ENCODE results near the gene EXOC3.
A peak's percentile ranks its signal among the peaks of the same experiment; 100 is the strongest.

EXOC3 gene

DNA sequence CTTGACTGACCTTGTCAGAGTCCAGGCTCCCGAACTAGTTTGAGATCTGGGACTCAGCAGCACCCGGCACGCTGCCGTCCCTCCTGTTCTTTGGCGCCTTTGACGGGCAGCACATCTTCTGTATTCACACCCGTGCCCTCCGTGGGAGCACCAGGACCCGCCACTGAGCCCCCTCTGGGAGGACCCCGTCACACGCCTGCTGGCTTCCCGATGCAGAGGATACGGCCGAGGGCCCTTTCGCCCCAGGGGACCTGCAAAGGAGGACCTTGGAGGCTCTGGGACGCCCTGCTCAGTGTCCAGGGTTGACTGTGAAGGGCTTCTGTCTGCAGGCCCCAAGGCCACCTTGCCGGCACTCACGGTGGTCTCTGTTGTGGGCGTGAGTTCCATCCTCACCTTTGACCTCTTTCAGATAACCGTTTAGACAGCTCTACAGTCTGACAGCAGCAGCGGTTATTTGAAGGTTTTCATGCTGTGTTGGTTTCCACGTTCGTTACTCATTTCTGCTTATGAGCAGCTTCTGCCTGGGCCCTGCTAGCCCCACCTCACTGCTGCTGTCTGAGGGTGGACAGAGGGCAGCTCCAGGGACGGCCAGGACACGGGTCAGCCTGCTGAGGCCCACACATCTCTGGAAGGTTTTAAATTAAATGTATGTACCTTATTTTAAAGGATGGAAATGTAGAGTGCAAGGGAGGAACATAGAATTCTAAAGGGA, 12.6 kb upstream of the EXOC3 start:
- H2AFZ ChIP-seq (ENCODE audit: low read length) = no peak overlapping the region
- peaks cover 14% of the 10 kb centered on the region for H3K4me1 ChIP-seq (ENCODE audit: insufficient read depth, low read length, severe bottlenecking)
- H3K4me2 ChIP-seq (ENCODE audit: low read length) = no peak overlapping the region
- peaks cover 14% of the 10 kb centered on the region for H3K36me3 ChIP-seq (ENCODE audit: insufficient read depth, low read length)
- peak overlapping the region; percentile 2 for H3K27ac ChIP-seq (ENCODE audit: low read depth, low read length, poor library complexity, severe bottlenecking)
- no peaks in the 10 kb centered on the region for H3F3A ChIP-seq (ENCODE audit: insufficient read depth, low read length)
- no peaks in the 10 kb centered on the region for H3K27me3 ChIP-seq (ENCODE audit: insufficient read depth, low read length)
- no peak overlapping the region for H3K9ac ChIP-seq (ENCODE audit: low read length)
- no peak overlapping the region for H3K4me3 ChIP-seq (ENCODE audit: low read depth, low read length, poor library complexity, severe bottlenecking)
- no peaks in the 10 kb centered on the region for H4K20me1 ChIP-seq (ENCODE audit: insufficient read depth, low read length)
- TF ChIP-seq EZH2 (IDR thresholded peaks at IDR 0.05; ENCODE audit: borderline replicate concordance, low read length) = no peak
- TF ChIP-seq, protein P1, sequence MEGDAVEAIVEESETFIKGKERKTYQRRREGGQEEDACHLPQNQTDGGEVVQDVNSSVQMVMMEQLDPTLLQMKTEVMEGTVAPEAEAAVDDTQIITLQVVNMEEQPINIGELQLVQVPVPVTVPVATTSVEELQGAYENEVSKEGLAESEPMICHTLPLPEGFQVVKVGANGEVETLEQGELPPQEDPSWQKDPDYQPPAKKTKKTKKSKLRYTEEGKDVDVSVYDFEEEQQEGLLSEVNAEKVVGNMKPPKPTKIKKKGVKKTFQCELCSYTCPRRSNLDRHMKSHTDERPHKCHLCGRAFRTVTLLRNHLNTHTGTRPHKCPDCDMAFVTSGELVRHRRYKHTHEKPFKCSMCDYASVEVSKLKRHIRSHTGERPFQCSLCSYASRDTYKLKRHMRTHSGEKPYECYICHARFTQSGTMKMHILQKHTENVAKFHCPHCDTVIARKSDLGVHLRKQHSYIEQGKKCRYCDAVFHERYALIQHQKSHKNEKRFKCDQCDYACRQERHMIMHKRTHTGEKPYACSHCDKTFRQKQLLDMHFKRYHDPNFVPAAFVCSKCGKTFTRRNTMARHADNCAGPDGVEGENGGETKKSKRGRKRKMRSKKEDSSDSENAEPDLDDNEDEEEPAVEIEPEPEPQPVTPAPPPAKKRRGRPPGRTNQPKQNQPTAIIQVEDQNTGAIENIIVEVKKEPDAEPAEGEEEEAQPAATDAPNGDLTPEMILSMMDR (IDR thresholded peaks at IDR 0.05; ENCODE audit: low read length) = no peak
- no peaks in the 10 kb centered on the region for H3K9me3 ChIP-seq (ENCODE audit: low read length)
- H3K79me2 ChIP-seq (ENCODE audit: insufficient read depth, low read length) = no peaks in the 10 kb centered on the region
- H3K9me2 ChIP-seq (ENCODE audit: low read depth, low read length) = no peaks in the 10 kb centered on the region

DNA sequence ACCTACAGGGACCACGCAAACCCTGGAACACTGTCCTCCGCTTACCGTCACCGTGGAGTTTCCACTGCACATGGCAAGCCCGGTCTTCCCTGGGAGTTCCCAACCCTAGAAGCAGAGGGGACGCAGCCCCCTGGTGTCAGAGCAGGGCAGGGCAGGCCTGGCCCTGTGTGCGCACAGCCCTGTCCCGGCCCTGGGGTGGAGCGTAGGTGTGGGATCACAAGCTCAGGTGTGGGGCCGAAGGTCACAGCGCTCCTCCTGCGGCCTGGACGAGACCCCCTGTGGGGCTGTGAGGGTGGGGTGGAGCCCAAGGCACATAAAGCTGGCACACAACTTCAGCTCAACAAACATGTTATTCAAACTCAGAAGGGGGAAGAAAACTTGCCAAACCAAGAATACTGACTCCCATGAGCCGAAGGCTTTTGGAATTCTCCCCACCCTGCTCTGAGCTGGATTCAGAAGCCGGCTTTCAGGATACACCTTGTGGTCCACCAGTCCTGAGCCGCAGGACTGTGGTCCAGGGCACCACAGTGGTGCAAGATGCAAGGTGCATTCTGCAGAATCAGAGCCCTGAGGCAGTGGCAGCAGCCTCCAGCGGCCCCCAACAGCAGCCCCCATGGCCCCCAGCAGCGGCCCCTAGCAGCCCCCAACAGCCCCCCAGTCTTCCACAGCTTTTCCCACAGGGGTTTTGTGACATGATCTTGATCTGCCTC, 11.8 kb upstream of the EXOC3 start:
- Histone ChIP-seq H3K27me3 (ENCODE audit: insufficient read depth, low read length) (no peaks in the 10 kb centered on the region), H3F3A (ENCODE audit: insufficient read depth, low read length) (no peaks in the 10 kb centered on the region), H3K9ac (ENCODE audit: low read length) (no peak overlapping the region), H3K9me2 (ENCODE audit: low read depth, low read length) (no peaks in the 10 kb centered on the region), H3K79me2 (ENCODE audit: insufficient read depth, low read length) (no peaks in the 10 kb centered on the region), H3K4me1 (ENCODE audit: insufficient read depth, low read length, severe bottlenecking) (peaks cover 10% of the 10 kb centered on the region), H3K9me3 (ENCODE audit: low read length) (no peaks in the 10 kb centered on the region), H3K4me2 (ENCODE audit: low read length) (no peak overlapping the region), H4K20me1 (ENCODE audit: insufficient read depth, low read length) (no peaks in the 10 kb centered on the region), H3K36me3 (ENCODE audit: insufficient read depth, low read length) (peaks cover 14% of the 10 kb centered on the region), H2AFZ (ENCODE audit: low read length) (no peak overlapping the region), H3K4me3 (ENCODE audit: low read depth, low read length, poor library complexity, severe bottlenecking) (no peak overlapping the region), H3K27ac (ENCODE audit: low read depth, low read length, poor library complexity, severe bottlenecking) (peak overlapping the region; percentile 2)
- TF ChIP-seq, protein P1 (IDR thresholded peaks at IDR 0.05; ENCODE audit: low read length) = peak; percentile 89
- TF ChIP-seq EZH2 (IDR thresholded peaks at IDR 0.05; ENCODE audit: borderline replicate concordance, low read length) = no peak

DNA sequence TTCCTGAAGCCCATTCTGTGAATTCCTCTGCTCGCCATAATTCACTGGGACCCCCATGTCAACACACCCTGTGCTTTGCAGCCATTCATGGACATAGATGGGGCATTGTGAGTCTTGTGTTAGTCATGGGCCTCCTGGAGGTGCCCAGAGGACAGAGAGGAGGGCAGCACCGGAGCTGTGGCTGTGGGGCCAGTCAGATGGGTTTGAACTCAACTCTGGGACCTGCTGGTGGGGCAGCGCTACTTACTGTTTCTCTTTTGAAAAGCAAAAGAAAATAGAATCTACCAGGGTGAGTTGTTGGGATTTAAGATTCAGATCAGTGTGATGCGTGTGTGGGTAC, 11.3 kb upstream of the EXOC3 start:
- Histone ChIP-seq H2AFZ (ENCODE audit: low read length) (no peak overlapping the region), H3K9me2 (ENCODE audit: low read depth, low read length) (no peaks in the 10 kb centered on the region), H3K4me3 (ENCODE audit: low read depth, low read length, poor library complexity, severe bottlenecking) (no peak overlapping the region), H3K4me2 (ENCODE audit: low read length) (no peak overlapping the region), H3K27me3 (ENCODE audit: insufficient read depth, low read length) (no peaks in the 10 kb centered on the region), H3K79me2 (ENCODE audit: insufficient read depth, low read length) (no peaks in the 10 kb centered on the region), H3F3A (ENCODE audit: insufficient read depth, low read length) (no peaks in the 10 kb centered on the region), H3K9me3 (ENCODE audit: low read length) (no peaks in the 10 kb centered on the region), H3K27ac (ENCODE audit: low read depth, low read length, poor library complexity, severe bottlenecking) (no peak overlapping the region), H3K9ac (ENCODE audit: low read length) (no peak overlapping the region), H4K20me1 (ENCODE audit: insufficient read depth, low read length) (no peaks in the 10 kb centered on the region), H3K4me1 (ENCODE audit: insufficient read depth, low read length, severe bottlenecking) (peaks cover 10% of the 10 kb centered on the region), H3K36me3 (ENCODE audit: insufficient read depth, low read length) (peaks cover 14% of the 10 kb centered on the region)
- TF ChIP-seq, protein P1 (IDR thresholded peaks at IDR 0.05; ENCODE audit: low read length) = no peak
- no peak for TF ChIP-seq EZH2 (IDR thresholded peaks at IDR 0.05; ENCODE audit: borderline replicate concordance, low read length)

All from OCI-LY1 (cell line).